NCI-H524 (cell line): ENCODE measurements around the gene NGLY1.

Experiments used
- DNase-seq, 2 experiments: peaks; one replicate each; lab custom pipeline; 2025; lab: John Stamatoyannopoulos, UW

The NGLY1 gene, protein sequence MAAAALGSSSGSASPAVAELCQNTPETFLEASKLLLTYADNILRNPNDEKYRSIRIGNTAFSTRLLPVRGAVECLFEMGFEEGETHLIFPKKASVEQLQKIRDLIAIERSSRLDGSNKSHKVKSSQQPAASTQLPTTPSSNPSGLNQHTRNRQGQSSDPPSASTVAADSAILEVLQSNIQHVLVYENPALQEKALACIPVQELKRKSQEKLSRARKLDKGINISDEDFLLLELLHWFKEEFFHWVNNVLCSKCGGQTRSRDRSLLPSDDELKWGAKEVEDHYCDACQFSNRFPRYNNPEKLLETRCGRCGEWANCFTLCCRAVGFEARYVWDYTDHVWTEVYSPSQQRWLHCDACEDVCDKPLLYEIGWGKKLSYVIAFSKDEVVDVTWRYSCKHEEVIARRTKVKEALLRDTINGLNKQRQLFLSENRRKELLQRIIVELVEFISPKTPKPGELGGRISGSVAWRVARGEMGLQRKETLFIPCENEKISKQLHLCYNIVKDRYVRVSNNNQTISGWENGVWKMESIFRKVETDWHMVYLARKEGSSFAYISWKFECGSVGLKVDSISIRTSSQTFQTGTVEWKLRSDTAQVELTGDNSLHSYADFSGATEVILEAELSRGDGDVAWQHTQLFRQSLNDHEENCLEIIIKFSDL

DNA sequence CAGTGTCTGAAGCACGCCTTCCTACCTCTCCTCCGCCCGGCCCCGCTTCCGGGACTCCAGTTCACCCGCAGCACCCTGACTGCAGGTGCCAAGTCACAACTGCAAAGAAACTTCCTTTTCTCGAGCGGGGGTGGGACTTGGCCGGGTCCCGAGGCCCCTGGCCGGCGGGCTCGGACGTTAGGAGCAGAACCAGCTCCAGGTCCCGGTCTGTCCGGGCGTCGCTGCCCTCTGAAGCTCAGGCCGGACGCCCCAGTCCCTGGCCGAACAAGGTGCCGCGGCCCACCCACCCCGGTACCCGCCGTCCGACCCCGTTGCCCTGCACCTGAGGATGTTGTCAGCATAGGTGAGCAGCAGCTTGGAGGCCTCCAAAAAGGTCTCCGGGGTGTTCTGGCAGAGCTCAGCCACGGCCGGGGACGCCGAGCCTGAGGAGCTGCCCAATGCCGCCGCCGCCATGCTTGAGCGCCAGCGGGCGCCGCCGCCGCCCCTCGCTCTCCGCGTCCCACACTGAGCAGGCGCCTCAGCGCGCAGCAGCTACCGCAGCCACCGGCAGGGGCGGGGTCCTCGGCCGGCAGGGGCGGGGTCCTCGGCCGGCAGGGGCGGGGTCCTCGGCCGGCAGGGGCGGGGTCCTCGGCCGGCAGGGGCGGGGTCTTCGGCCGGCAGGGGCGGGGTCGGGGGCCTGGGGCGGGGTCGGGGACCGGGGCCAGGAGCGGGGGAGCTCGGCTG is at the start of gene NGLY1:
Gene NGLY1, minus strand, starts transcription at position 506 of the 723 bp plus-strand sequence. Its CDS starts 53 bp downstream, at position 453.
- peak; percentile 44 to 76 for DNase-seq

DNA sequence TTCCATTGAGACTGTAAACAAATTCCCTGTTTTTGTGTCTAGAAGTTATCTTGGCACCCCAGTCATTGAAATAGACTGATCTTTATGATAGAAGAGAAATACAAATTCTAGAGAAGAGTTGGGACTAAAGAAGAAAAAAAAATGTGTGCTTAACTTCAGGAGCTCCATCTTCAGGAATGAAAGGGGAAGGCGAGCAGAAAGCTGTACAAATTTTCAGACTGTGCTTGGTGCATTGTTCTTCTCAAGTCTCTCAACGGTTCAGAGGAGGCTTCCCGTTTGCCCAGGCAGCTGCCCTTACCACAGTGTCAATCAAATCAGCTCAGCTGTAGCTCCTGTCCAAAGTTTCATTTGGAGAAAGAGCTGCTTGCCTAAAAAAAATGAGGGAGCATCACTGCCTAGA is 48.3 kb upstream of the NGLY1 start:
- DNase-seq = peak; percentile 15 to 55

DNA sequence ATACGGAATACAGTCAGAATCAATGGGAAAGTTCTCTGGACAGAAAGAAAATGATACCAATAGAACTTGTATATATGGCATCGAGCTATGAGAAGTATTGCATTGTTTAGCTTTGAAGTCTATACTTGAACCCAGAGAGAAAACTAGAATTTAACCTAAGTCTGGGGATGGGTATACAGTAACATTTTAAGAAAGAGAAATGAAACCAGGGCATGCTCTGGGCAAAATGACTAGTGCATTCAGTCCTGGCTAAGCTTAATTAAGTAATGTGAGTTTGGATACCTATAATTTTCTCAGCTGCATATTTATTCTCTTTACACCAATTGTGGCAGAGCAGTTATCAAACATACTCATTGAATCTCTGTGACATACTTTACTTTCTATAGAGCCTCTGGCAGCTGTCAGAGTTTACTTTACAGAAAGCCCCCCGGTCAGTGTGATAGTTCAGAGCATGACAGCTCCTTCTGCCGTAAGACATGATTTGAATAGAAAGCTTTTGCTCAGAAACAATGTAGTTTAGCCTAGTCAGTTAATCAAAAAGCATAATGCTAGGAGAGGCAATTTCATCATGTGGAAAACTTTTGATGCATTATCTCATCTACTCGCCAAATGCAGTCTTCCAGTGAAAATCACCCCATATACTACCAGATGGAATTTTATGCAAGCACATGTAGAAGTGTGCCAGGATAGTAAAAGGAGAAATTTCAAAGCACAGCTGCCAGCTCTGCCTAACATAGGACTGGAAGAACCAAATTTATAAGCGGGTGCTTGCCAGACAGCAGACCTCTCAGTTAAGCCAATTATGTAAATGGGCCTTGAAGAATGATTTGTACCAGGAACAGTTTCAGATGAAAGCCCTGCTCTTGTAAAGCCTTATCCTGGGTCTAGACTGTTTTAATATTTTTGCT is 47.4 kb upstream of the NGLY1 start:
- peak; percentile 59 to 89 for DNase-seq

DNA sequence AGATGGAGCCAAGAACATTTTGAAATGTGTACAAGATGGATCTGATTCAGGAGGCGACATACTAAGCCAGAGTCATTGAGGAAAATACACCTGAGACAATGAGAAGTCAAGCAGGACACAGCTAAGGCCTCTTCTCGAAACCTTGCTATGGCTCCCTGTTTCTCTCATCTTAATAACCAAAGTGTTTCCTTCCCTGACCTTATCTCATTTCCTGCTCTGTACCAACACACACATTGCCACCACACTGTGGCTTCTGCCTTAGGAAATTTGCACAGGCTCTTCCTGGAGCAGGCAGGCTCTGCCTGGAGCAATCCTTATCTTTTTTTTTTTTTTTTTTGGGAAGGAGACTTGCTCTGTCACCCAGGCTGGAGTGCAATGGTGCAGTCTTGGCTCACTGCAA is 43.3 kb upstream of the NGLY1 start:
- no peak for DNase-seq

DNA sequence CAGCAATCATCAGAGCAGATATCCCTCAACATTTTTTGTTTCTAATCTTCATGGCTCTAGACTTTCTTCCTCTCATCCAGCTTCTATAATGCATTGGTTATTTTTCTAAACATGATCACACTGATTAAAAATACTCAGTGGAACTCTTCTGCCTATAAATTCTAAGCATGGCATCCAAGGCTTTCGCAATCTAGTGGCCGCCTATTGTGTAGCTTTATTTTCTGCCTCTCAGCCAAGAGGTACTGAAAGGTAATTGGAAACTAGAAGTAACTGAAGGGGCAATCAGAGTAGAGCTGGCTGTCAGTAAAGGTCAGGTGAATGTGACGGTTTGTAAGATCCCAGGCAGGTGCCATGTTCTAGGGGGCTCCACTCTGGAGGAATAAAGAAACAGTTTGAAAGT is 40.1 kb upstream of the NGLY1 start:
- no peak for DNase-seq

DNA sequence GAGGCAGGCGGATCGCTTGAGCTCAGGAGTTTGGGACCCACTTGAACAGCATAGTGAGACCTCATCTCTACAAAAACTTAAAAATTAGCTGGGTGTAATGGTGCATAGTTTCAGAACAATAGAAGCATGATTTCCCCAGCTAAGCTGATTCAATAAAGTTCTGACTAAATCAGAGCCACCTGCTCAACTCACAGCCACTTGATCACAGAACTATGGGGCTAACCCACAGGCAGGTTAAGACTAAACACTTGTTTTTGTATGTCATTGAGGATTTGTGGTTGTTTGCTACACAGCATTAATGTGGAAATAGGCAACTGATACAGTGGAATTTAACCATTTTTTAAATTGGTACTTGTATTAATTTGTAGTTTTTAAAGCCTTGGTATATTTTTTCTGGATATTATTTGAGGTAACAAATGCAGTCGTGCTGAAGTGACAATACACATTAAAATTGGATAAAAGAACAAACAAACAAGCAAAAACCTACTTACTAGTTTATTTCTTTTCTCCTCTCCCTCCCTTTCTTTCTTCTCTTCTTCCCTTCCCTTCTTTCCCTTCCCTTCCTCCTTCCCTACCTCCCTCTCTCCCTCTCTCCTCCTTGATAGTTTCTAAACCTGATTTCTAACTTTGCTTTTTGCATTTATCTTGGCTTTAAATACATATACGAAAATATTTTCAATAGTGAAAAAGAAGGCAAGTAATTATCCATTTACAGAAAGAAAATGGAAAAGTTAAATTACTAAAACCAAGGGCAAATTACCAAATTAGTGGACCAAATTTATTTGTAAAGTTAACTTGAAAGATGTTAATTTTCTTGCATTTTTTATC is 38.7 kb upstream of the NGLY1 start:
- DNase-seq = no peak

DNA sequence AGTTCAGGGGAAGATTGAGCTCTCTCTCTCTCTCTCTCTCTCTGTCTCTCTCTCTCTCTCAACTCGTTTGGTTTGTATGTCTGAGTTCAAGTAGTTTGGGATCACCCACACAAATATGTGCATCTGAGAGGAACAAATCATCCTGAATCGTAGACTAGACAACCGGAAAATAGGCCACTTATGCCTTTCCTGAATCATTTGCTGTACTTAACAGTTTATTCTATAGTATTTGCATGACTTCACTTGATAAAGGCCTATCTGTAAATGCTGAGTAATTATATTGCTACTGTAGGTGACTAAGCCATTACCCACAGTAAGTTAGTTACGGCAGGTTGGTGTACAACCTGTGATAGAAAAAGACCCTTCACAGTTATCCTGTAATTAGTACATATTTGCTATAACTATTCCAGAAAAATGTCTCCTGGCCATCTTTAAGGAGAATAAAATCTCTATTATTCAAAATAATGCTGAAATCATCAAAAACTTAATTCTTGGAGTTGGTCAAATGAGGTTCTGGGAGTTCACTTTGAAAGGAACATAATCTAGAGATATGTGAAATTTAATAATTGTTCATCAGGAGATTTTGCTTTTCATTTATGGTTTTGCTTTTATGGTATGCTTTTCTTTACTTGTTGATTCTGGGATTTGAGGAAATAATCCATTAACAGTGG is 37.7 kb upstream of the NGLY1 start:
- DNase-seq = no peak

DNA sequence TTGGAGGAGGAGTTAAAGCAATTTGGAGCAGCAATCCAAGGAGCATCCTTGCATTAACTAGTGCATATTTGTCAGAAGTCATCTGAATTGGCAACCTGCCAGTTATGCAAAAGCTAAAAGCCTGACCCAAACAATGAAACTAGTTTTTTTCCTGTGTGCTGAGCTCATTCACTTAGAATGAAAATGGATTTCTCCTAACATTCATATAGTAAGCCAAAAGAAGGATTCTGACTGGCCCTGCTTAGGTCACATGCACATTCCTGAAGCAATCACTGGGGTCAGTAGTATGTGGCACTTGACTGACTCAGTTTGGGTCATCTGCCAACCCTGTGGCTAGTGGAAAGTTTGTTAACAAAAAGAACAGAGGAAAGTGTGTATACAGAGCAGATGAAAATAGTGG is 37.1 kb upstream of the NGLY1 start:
- DNase-seq = no peak

DNA sequence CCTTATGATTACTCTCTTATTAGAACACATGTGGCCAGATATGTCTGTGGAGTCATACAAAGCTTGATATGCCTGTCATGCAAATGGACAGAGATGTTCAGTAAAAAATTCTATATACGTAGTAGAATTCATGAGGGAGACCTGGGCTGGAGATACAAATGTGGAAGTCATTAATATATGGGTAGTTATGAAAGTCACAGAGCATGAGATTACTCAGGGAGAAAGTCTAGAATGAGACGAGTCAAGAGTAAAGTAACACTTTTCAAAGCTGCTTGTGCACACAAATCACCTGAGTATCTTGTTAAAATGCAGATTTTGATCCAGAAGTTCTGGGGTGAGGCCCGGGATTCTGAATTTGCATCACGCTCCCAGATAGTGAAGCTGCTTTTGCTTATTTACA is 35.1 kb upstream of the NGLY1 start:
- DNase-seq = no peak

DNA sequence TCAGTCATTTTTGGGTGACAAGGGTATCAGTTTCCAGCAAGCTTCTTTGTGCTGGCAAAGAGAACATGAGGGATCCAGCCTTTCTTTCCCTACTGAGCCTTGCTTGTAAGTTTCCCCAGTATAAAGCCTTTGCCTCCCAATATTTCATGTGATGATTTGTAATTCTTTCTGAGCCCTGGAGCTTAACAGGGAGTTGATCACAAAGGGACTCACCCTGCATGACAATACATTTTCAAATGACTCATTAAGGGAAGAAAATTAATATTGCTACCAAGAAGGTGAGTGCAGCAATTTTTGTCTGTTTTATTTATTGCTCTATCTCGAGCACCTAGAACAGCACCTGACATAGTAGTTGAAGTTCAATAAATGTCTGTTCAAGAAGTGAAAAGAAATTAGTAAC is 34.4 kb upstream of the NGLY1 start:
- DNase-seq = no peak

DNA sequence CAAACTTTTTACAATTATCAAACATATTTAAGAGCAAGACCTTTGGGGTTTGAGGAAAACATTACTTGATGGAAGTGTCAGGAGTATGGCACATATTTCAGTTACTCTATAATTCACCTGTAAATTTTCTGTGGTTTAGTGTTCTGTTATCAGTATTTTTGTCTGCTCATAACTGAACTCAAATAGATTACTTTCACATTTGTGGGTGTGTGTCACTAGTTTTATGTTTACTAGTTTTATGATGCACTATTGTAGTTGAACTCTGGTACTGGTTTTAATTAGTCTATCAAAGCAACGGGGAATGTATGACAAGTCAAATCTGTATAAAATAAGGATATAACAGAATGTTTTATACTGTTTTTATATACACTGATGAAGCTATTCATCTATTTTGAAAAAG is 33.9 kb upstream of the NGLY1 start:
- DNase-seq = no peak

DNA sequence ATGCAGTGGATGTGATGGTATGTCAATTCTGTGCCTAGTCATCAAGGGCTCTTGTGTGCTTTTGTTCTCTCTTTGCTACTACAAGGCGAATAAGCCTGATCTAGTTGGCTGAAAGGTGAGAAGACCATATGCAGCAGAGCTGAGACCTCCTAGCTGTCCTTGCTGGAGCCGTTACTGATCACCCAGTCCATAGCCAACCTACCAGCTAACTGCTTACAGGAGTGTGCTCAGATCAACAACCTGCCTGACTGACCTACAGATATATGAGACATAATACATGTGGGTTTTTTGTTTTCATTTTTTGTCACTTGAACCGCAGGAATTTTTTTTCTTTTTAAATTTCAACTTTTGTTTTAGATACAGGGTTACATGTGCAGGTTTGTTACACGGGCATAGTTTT is 29.4 kb upstream of the NGLY1 start:
- no peak for DNase-seq

DNA sequence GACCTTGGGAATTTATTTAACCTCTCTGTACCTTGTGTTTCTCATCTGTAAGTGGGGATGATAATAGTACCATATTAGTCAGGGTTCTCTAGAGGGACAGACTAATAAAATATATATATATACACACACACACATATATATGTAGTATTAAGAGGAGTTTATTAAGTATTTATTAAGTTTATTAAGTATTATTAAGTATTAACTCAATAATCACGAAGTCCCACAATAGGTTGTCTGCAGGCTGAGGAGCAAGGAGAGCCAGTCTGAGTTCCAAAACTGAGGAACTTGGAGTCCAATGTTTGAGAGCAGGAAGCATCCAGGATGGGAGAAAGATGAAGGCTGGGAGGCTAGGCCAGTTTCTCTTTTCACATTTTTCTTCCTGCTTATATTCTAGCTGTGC is 21.4 kb upstream of the NGLY1 start:
- DNase-seq = no peak

DNA sequence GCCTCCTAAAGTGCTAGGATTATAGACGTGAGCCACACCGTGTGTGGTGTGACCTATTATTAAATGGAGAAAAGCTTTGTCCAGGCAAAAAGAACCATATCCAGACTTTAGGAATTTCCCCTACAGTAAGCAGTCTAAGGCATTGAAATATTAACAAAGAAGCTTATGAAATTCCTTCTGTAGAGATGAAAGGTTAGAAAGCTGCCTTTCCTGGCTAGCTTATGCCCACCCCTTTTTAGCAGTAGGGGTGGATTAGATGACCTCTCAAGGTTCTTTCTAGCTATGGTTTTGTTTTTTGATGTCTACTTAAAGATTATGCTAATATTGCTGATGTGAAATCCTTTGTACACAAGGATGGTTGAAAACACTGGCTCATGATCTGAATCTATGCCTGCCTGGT is 20.6 kb upstream of the NGLY1 start:
- DNase-seq = no peak

DNA sequence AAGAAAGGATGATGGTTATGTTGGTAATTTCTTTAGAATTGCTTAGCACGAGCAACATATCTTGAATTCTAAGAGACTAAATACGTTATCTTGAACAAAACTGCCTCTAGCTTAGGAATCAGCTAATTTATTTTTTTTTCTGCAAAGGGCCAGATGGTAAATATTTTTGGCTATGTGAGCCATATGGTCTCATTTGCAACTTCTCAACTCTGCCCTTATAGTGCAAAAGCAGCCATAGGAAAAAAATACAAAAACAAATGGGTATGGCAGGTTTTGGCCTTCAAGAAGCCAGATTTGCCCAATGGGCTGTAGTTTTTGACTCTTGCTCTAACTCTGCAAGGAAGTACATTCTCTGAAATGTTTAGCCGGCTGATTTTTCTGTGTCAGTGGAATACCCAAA is 18.5 kb upstream of the NGLY1 start:
- DNase-seq = peak in 1 of 2 experiments; percentile 64

DNA sequence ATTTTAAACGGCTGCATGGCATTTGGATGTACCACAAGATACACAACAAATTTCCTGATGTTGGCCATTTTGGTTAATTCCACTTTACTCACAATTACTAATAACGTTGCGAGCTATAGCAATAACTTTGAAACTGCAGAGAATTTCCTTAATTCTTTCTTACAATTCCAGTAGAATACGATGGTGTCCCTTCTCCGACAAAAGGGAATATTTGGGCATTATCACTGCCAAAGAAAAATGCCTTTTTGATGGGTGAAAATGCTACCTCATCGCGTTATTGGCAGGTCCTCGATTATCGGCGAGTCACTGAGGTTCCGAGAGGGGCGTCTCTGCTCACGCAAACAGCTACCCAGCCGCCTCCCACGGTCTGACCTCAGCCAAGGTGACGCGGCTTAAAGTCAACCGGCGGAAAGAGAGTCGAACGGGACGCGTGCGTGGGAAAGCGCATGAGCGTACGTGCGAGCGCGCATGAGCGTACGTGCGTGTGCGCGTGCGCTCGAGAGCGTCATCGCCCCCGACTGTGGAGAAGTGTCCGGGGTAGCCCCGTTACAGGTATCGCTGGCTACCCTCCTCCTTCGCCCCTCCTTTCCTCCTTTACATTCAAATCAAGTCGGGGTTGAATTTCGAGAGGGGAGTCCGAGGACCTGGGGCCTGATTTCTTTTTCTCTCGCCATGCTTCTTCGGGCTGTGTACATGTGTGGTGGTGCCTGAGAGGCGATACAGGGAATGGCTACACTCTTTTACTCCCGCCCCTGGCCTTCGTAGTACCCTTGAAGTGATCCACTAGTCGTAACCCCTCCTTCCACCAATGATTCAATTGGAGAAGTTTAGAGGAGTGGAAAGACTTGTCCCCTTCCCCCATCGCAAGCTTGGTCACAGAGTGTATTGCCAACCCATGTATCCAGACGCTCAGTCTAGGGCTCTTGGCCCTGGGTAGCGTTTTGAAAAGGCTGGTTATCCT is 6.6 kb upstream of the NGLY1 start, which contains the start of gene OXSM:
Gene OXSM, plus strand, starts transcription at position 495 of the 961 bp plus-strand sequence. CDS start 931 bp downstream, outside the sequence.
- DNase-seq = peak; percentile 88 to 94

DNA sequence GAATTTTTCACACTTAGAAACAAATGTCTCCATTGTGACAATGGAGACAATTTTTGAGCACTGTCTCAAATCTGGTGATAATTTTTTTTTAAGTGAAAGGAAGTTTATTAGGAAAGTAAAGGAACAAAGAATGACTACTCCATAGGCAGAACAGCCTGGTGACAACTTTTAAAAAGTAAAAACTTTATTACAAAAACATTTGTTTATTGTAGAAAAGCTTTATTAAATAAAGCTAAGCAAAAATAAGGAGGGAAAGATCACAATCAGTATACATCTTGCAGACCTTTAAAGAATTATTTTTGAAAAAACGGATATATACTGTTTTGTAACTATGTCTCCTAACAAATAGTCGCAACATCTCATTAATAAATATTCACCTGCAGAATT is 6.0 kb upstream of the NGLY1 start:
- no peak for DNase-seq

DNA sequence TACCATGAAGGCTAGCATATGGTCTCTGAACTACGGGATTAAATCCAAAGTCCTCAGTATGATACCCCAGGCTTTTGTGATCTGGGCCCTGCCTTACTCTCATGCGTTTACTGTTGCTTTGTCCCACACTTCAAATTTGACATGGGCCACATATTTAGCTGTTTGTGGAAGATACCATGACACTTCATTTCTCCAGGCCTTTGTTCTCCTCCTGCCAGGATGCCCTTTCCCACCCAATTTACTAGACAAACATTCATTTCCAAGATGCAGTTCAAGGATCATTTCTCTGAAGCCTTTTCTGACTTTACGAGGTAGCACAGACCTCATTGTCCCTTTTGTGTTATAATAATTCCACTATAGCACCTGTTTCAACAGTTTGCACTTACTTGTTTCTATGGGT is 4.4 kb upstream of the NGLY1 start:
- peak in 1 of 2 experiments; percentile 32 for DNase-seq

DNA sequence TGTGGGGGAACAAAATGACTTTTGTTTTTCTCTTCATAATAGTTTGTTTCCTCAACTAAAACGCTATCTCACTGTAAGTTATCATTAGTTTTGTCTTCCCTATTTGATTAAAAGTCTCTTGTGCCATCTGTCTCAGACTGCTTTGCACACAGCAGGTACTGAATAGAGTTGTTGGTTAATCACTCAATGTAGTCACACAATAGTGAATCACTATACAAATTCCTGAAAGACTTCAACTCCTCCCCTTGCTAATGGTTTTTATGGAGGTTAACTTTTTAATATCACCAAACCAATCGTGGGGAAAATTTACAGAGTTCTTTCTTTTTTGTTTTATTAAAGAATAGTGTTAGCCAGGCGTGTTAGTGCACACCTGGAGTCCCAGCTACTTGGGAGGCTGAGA is 2.6 kb upstream of the NGLY1 start:
- DNase-seq = no peak
